Measurements from ENCODE around the gene CDC34. TPM values are rescaled to one million over a fixed set of nuclear protein-coding genes. Genes with fewer than 3 reads are reported as not detected.

The CDC34 gene
- total RNA-seq, 1 donor from 2014 or later = 42.5 TPM

GRCh38 chr19:555474-555808 lies 23.9 kb downstream of the CDC34 start:
- peaks cover 19% of the 10 kb centered on the region for H3K27me3 ChIP-seq
- H3K36me3 ChIP-seq = no peaks in the 10 kb centered on the region

GRCh38 chr19:556611-557382 lies 25.2 kb downstream of the CDC34 start:
- no peak for DNase-seq (ENCODE audit: low spot score)
- no peak overlapping the region for H3K4me3 Mint-ChIP-seq
- peaks cover 11% of the 10 kb centered on the region for H3K4me1 Mint-ChIP-seq
- H3K27ac ChIP-seq = no peak overlapping the region
- H2AFZ ChIP-seq (replicated peaks) = no peak overlapping the region
- no peaks in the 10 kb centered on the region for H3K79me2 ChIP-seq (ENCODE audit: low read depth)
- peaks cover 10% of the 10 kb centered on the region for H3K36me3 Mint-ChIP-seq
- no peak overlapping the region for H3K4me2 ChIP-seq
- no peaks in the 10 kb centered on the region for H3K36me3 ChIP-seq
- no peak overlapping the region for H3K4me3 ChIP-seq
- H3K9me3 Mint-ChIP-seq = peaks cover 5% of the 10 kb centered on the region
- TF ChIP-seq EZH2 (IDR thresholded peaks at IDR 0.05) (no peak), EZH2phosphoT487 (IDR thresholded peaks at IDR 0.05) (no peak), CTCF (IDR thresholded peaks at IDR 0.05) (no peak)
- H3K9ac ChIP-seq = no peak overlapping the region
- H3K9me3 ChIP-seq (ENCODE audit: low read depth) = no peaks in the 10 kb centered on the region
- peaks cover 5% of the 10 kb centered on the region for H3K4me1 ChIP-seq
- peaks cover 6% of the 10 kb centered on the region for H3F3A ChIP-seq (ENCODE audit: low read depth)
- H3K27ac Mint-ChIP-seq = no peak overlapping the region
- H3K27me3 ChIP-seq = peaks cover 8% of the 10 kb centered on the region
- H4K20me1 ChIP-seq (ENCODE audit: low read depth) = no peaks in the 10 kb centered on the region
- peaks cover 11% of the 10 kb centered on the region for H3K27me3 Mint-ChIP-seq (ENCODE audit: insufficient read depth, low read depth)

More at GRCh38 chr19:555474-555808, 23.9 kb downstream of the CDC34 start:
- peaks cover 16% of the 10 kb centered on the region for H3K4me1 Mint-ChIP-seq
- H3K27ac Mint-ChIP-seq = no peak overlapping the region
- Histone ChIP-seq H3K79me2 (ENCODE audit: low read depth) (no peaks in the 10 kb centered on the region), H3K9ac (no peak overlapping the region), H3K4me3 (no peak overlapping the region), H3K9me3 (ENCODE audit: low read depth) (no peaks in the 10 kb centered on the region), H3K4me1 (peaks cover 7% of the 10 kb centered on the region), H3K27ac (no peak overlapping the region), H3F3A (ENCODE audit: low read depth) (peaks cover 13% of the 10 kb centered on the region), H4K20me1 (ENCODE audit: low read depth) (no peaks in the 10 kb centered on the region), H2AFZ (replicated peaks) (no peak overlapping the region), H3K4me2 (no peak overlapping the region)
- no peaks in the 10 kb centered on the region for H3K9me3 Mint-ChIP-seq
- peaks cover 6% of the 10 kb centered on the region for H3K36me3 Mint-ChIP-seq
- DNase-seq (ENCODE audit: low spot score) = no peak
- peaks cover 13% of the 10 kb centered on the region for H3K27me3 Mint-ChIP-seq (ENCODE audit: insufficient read depth, low read depth)
- TF ChIP-seq CTCF (IDR thresholded peaks at IDR 0.05) (no peak), EZH2phosphoT487 (IDR thresholded peaks at IDR 0.05) (no peak), EZH2 (IDR thresholded peaks at IDR 0.05) (no peak)
- H3K4me3 Mint-ChIP-seq = no peak overlapping the region

GRCh38 chr19:558770-559439 lies 27.3 kb downstream of the CDC34 start:
- peaks cover 19% of the 10 kb centered on the region for H3K9me3 Mint-ChIP-seq
- Histone ChIP-seq H3K27ac (no peak overlapping the region), H3K4me3 (no peak overlapping the region), H2AFZ (replicated peaks) (no peak overlapping the region), H3F3A (ENCODE audit: low read depth) (no peaks in the 10 kb centered on the region), H3K9ac (no peak overlapping the region), H3K79me2 (ENCODE audit: low read depth) (no peaks in the 10 kb centered on the region), H3K4me2 (no peak overlapping the region), H3K4me1 (peaks cover 5% of the 10 kb centered on the region), H3K27me3 (no peaks in the 10 kb centered on the region), H3K36me3 (no peaks in the 10 kb centered on the region), H4K20me1 (ENCODE audit: low read depth) (no peaks in the 10 kb centered on the region), H3K9me3 (ENCODE audit: low read depth) (no peaks in the 10 kb centered on the region)
- H3K4me3 Mint-ChIP-seq = no peak overlapping the region
- no peak for DNase-seq (ENCODE audit: low spot score)
- peaks cover 23% of the 10 kb centered on the region for H3K36me3 Mint-ChIP-seq
- peaks cover 8% of the 10 kb centered on the region for H3K27me3 Mint-ChIP-seq (ENCODE audit: insufficient read depth, low read depth)
- peaks cover 11% of the 10 kb centered on the region for H3K4me1 Mint-ChIP-seq
- TF ChIP-seq EZH2 (IDR thresholded peaks at IDR 0.05) (no peak), CTCF (IDR thresholded peaks at IDR 0.05) (no peak), EZH2phosphoT487 (IDR thresholded peaks at IDR 0.05) (no peak)
- H3K27ac Mint-ChIP-seq = no peak overlapping the region

All from neural progenitor cell (in vitro differentiated cells).